Endothelial cell of umbilical vein (primary cell): Measurements from ENCODE around the gene NANOS1. TPM values are rescaled to one million over a fixed set of nuclear protein-coding genes. Genes with fewer than 3 reads are reported as not detected.

Source experiments
- BruUV-seq: library from RNA; stranded (reverse); fragments of 400-500 nt; replicated peaks from 2 replicates; lab custom pipeline; 2021; lab: Mats Ljungman, UMichigan
- CTCF ChIA-PET: fragments of 300-600, 350-600 bp; sonication (Branson Sonifier 250); formaldehyde crosslinking; loops from one replicate; lab custom pipeline; 2021; ENCODE audit warnings: antibody characterized with exemption, inconsistent platforms; lab: Charles Lee
- POLR2A ChIA-PET: fragments of 300-600, 350-600 bp; sonication (Branson Sonifier 250); formaldehyde crosslinking; loops from one replicate; lab custom pipeline; 2021; ENCODE audit warnings: antibody characterized with exemption, inconsistent platforms; lab: Charles Lee
- DNase-seq: peaks from one replicate; pipeline ENCODE4 v3.0.0-alpha.2; 2011; ENCODE audit warnings: low read depth, low spot score
- FAIRE-seq: peaks from 2 replicates; lab custom pipeline; 2011; peaks lifted over from hg19 to GRCh38; lab: Jason Lieb, UNC
- H2AFZ ChIP-seq: 2 replicates; pipeline ENCODE4 v1.6.0; 2012; ENCODE audit warnings: low read depth, low read length, control low read depth, inconsistent platforms
- H3K27ac ChIP-seq: 2 replicates; pipeline ENCODE4 v1.5.1; 2011; ENCODE audit warnings: low read depth, mild to moderate bottlenecking, control low read depth, low read length, moderate library complexity; ENCODE audit not compliant: insufficient read depth
- H3K27me3 ChIP-seq, 2 experiments: 2 replicates each; pipeline versions ENCODE4 v1.6.0 to v1.6.1; 2011; ENCODE audit warnings: low read length in 2 of 2, mixed read lengths in 1 of 2; ENCODE audit not compliant: control insufficient read depth in 2 of 2, insufficient read depth in 2 of 2
- H3K36me3 ChIP-seq, 2 experiments: 2 replicates in 1 of 2; 3 replicates in 1 of 2; pipeline ENCODE4 v1.5.1; 2011; ENCODE audit warnings: low read length in 2 of 2, mild to moderate bottlenecking in 1 of 2, moderate library complexity in 1 of 2; ENCODE audit not compliant: control insufficient read depth in 2 of 2, insufficient read depth in 2 of 2; ENCODE audit errors: extremely low read depth in 1 of 2
- H3K4me1 ChIP-seq: 3 replicates; pipeline ENCODE4 v1.5.1; 2011; ENCODE audit warnings: mild to moderate bottlenecking, low read length; ENCODE audit not compliant: control insufficient read depth, insufficient read depth; ENCODE audit errors: extremely low read depth
- H3K4me2 ChIP-seq: 2 replicates; pipeline ENCODE4 v1.6.1; 2011; ENCODE audit warnings: low read length, control low read depth, mixed read lengths; ENCODE audit not compliant: insufficient read depth
- H3K4me3 ChIP-seq, 3 experiments: fragments of 200-600 bp in 1 of 3; sonication (generic), shearing (Covaris generic) in 1 of 3; replicated peaks in 1 of 3; 2 replicates each; pipeline ENCODE4 v1.5.1; 2011 to 2016; ENCODE audit warnings: control low read depth in 3 of 3, low read length in 3 of 3, mild to moderate bottlenecking in 2 of 3, inconsistent platforms in 1 of 3, low read depth in 1 of 3, moderate library complexity in 1 of 3; ENCODE audit not compliant: insufficient read depth in 1 of 3
- H3K79me2 ChIP-seq: 2 replicates; pipeline ENCODE4 v1.6.0; 2012; ENCODE audit warnings: low read length, inconsistent platforms; ENCODE audit not compliant: control insufficient read depth, insufficient read depth
- H3K9ac ChIP-seq: replicated peaks from 2 replicates; pipeline ENCODE3; 2011; ENCODE audit warnings: low read length, control low read depth; ENCODE audit not compliant: insufficient read depth; ENCODE audit errors: extremely low read depth
- H3K9me1 ChIP-seq: replicated peaks from 3 replicates; pipeline ENCODE4 v1.6.0; 2011; ENCODE audit warnings: mild to moderate bottlenecking, low read length; ENCODE audit not compliant: control insufficient read depth, insufficient read depth; ENCODE audit errors: extremely low read depth
- H3K9me3 ChIP-seq: replicated peaks from 2 replicates; pipeline ENCODE4 v1.5.1; 2012; ENCODE audit warnings: low read length, inconsistent platforms; ENCODE audit not compliant: control insufficient read depth, insufficient read depth
- H4K20me1 ChIP-seq: replicated peaks from 2 replicates; pipeline ENCODE3; 2011; ENCODE audit warnings: mild to moderate bottlenecking, low read length; ENCODE audit not compliant: control insufficient read depth, insufficient read depth; ENCODE audit errors: extremely low read depth
- EZH2 ChIP-seq: IDR thresholded peaks from 2 replicates; pipeline ENCODE4 v1.6.1; 2012; ENCODE audit warnings: borderline replicate concordance, low read depth, mild to moderate bottlenecking, moderate library complexity, low read length, inconsistent platforms; ENCODE audit not compliant: severe bottlenecking
- FOS ChIP-seq: IDR thresholded peaks from 2 replicates; pipeline ENCODE4 v1.6.1; 2011; ENCODE audit warnings: mild to moderate bottlenecking, low read length, moderate library complexity, borderline replicate concordance; ENCODE audit not compliant: insufficient read depth
- GATA2 ChIP-seq: IDR thresholded peaks from 2 replicates; pipeline ENCODE4 v1.7.0; 2011; ENCODE audit warnings: low read depth, mild to moderate bottlenecking, moderate library complexity, mixed read lengths, low read length; ENCODE audit not compliant: insufficient read length, insufficient read depth
- JUN ChIP-seq: IDR thresholded peaks from 2 replicates; pipeline ENCODE4 v1.6.1; 2011; ENCODE audit warnings: borderline replicate concordance, low read depth; ENCODE audit not compliant: insufficient read length, insufficient read depth
- MYC ChIP-seq: IDR thresholded peaks from one replicate; pipeline ENCODE4 v1.6.1; 2011; ENCODE audit warnings: mild to moderate bottlenecking, low read depth, low read length
- POLR2A ChIP-seq: IDR thresholded peaks from 2 replicates; pipeline ENCODE4 v1.6.1; 2012; ENCODE audit warnings: low read depth, mild to moderate bottlenecking, control low read depth, low read length
- POLR2AphosphoS5 ChIP-seq: IDR thresholded peaks from 2 replicates; pipeline ENCODE4 v1.6.1; 2012; ENCODE audit warnings: low read depth, mild to moderate bottlenecking, control low read depth, low read length, moderate library complexity; ENCODE audit not compliant: insufficient read depth
- dilution Hi-C: fragments of 300-500 bp; cut with MboI; formaldehyde crosslinking; loops from one replicate; pipeline ENCODE4 v1.15.0; 2019; ENCODE audit warnings: low sequenced_read_pairs; ENCODE audit not compliant: extremely low pct_ligation_motif_present
- intact Hi-C: fragments of 100-400 bp; cut with micrococcal nuclease; formaldehyde crosslinking; loops from one replicate; pipeline ENCODE4 v1.10.0; 2022
- polyA plus RNA-seq, 4 experiments: library from polyadenylated mRNA; depleted of rRNA in 3 of 4; stranded (reverse) in 3 of 4; unstranded in 1 of 4; fragments of >200 nt; gene quantifications; 2 replicates each; pipeline versions ENCODE4 v1.2.1 to v1.2.3, GENCODE V29; 2011 to 2012; ENCODE audit warnings: missing spikeins in 1 of 4
- total RNA-seq: library from RNA; stranded (reverse); gene quantifications from 2 replicates; pipeline ENCODE4 v1.2.3, GENCODE V29; 2021
- TF ChIP-seq, protein P1 (sequence below): IDR thresholded peaks from 2 replicates; pipeline ENCODE4 v1.6.1; 2011; ENCODE audit not compliant: insufficient read depth, insufficient read length
- TF ChIP-seq, protein P2 (sequence below), 2 donors: IDR thresholded peaks; 1 replicate in 1 of 2; 2 replicates in 1 of 2; pipeline ENCODE4 v1.5.1; 2011; ENCODE audit warnings: low read length in 2 of 2, mild to moderate bottlenecking in 2 of 2, moderate library complexity in 2 of 2, control low read depth in 1 of 2, inconsistent platforms in 1 of 2, low read depth in 1 of 2; ENCODE audit not compliant: insufficient read depth in 1 of 2; ENCODE audit errors: extremely low read depth in 1 of 2

NANOS1 gene
- total and polyA plus RNA-seq, 2 donors (not counting 3 experiments of a cell fraction or from before 2014, with no cell fraction given), result 0.29 to 0.40 TPM

DNA sequence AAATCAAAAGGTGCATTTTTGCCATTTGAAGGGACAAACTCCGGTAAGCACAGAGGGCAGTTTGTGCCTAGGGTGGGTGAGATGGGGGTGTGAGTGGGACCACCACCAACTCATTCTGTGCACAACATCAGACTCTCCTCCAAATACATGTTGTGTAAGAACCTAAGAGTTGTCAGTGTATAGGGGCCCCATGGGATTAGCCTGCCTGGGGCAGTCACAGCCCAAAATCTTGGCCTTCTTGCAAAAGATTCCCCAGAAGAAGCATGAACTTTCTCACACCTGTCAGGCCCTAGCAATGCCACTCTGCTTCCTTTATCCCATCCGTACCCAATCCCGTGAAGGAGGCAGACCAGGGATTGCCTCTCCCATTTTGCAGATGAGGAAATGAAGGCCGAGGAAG, 47.1 kb upstream of the NANOS1 start:
- no peak overlapping the region for H3K9ac ChIP-seq
- CTCF ChIA-PET, result interaction anchor here (0.6 kb wide), 1 partner anchor 18 kb away, joined by 3 read pairs; no protein-coding TSS in a partner anchor
- no peak overlapping the region for H3K27ac ChIP-seq
- no peaks in the 10 kb centered on the region for H3K27me3 ChIP-seq
- BruUV-seq, result no TSS peak
- intact Hi-C loops, result no loop called here
- H3K9me3 ChIP-seq, result no peaks in the 10 kb centered on the region
- no peak overlapping the region for H3K4me2 ChIP-seq
- FAIRE-seq (no peak), DNase-seq (no peak)
- TF ChIP-seq FOS (no peak), MYC (no peak), JUN (no peak), POLR2AphosphoS5 (no peak), POLR2A (no peak), EZH2 (no peak), GATA2 (no peak)
- TF ChIP-seq, protein P1, sequence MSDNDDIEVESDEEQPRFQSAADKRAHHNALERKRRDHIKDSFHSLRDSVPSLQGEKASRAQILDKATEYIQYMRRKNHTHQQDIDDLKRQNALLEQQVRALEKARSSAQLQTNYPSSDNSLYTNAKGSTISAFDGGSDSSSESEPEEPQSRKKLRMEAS, result no peak
- TF ChIP-seq, protein P2, sequence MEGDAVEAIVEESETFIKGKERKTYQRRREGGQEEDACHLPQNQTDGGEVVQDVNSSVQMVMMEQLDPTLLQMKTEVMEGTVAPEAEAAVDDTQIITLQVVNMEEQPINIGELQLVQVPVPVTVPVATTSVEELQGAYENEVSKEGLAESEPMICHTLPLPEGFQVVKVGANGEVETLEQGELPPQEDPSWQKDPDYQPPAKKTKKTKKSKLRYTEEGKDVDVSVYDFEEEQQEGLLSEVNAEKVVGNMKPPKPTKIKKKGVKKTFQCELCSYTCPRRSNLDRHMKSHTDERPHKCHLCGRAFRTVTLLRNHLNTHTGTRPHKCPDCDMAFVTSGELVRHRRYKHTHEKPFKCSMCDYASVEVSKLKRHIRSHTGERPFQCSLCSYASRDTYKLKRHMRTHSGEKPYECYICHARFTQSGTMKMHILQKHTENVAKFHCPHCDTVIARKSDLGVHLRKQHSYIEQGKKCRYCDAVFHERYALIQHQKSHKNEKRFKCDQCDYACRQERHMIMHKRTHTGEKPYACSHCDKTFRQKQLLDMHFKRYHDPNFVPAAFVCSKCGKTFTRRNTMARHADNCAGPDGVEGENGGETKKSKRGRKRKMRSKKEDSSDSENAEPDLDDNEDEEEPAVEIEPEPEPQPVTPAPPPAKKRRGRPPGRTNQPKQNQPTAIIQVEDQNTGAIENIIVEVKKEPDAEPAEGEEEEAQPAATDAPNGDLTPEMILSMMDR (IDR thresholded peaks at IDR 0.05; ENCODE audit: extremely low read depth in 1 of 2, insufficient read depth in 1 of 2, low read depth in 1 of 2, low read length in 2 of 2), result no peak
- no peaks in the 10 kb centered on the region for H4K20me1 ChIP-seq
- H3K79me2 ChIP-seq, result no peaks in the 10 kb centered on the region
- no peaks in the 10 kb centered on the region for H3K4me1 ChIP-seq
- dilution Hi-C loops, result no loop called here
- no peak overlapping the region for H2AFZ ChIP-seq
- H3K36me3 ChIP-seq, result no peaks in the 10 kb centered on the region
- no peak overlapping the region for H3K4me3 ChIP-seq
- H3K9me1 ChIP-seq, result no peaks in the 10 kb centered on the region
- POLR2A ChIA-PET, result no interaction called here
